ENCODE results near the gene SHISA9.

DNA sequence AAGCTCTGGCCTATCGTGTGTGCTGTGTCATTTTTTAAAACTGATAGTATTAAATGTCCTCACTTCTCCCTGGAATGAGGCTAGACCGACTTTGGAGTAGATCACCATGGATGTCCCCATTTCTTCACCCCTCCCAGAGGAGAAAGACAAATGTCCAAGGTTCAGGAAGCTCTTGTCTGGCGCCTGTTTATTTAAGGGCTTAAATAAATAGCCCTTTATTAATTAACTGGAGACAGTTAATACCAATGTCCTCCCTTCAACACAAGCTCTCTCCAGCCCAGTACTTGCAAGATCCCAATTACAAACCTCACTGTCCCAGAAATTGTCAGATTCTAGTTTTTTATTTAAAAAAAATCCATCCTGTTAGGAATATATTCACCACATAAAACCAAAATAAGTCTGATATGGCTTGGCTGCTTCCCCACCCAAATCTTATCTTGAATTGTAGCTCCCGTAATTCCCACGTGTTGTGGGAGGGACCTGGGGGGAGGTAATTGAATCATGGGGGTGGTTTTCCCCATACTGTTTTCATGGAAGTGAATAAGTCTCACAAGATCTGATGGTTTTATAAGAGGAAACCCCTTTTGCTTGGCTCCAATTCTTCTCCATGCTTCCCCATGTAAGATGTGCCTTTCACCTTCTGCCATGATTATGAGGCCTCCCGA, 344.4 kb downstream of the SHISA9 start:
- TF ChIP-seq, protein P1, sequence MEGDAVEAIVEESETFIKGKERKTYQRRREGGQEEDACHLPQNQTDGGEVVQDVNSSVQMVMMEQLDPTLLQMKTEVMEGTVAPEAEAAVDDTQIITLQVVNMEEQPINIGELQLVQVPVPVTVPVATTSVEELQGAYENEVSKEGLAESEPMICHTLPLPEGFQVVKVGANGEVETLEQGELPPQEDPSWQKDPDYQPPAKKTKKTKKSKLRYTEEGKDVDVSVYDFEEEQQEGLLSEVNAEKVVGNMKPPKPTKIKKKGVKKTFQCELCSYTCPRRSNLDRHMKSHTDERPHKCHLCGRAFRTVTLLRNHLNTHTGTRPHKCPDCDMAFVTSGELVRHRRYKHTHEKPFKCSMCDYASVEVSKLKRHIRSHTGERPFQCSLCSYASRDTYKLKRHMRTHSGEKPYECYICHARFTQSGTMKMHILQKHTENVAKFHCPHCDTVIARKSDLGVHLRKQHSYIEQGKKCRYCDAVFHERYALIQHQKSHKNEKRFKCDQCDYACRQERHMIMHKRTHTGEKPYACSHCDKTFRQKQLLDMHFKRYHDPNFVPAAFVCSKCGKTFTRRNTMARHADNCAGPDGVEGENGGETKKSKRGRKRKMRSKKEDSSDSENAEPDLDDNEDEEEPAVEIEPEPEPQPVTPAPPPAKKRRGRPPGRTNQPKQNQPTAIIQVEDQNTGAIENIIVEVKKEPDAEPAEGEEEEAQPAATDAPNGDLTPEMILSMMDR (IDR thresholded peaks at IDR 0.05; ENCODE audit: poor library complexity): no peak
- no peak for TF ChIP-seq EZH2 (IDR thresholded peaks at IDR 0.05; ENCODE audit: borderline replicate concordance)
- TF ChIP-seq EZH2phosphoT487 (IDR thresholded peaks at IDR 0.05; ENCODE audit: low read depth, severe bottlenecking, unreplicated experiment): no peak

Data from hepatocyte (in vitro differentiated cells).